GM19023 (cell line): ENCODE measurements around the gene PDE12.
A peak's percentile ranks its signal among the peaks of the same experiment; 100 is the strongest.
"Not testable (repeated sequence)": the region's sequence is repeated elsewhere in the genome, so short reads cannot be mapped to it uniquely, and the experiment has no call there.

Source experiments
- ATAC-seq: cut with Tn5 transposase; IDR thresholded peaks from one replicate; pipeline ENCODE4 v1.9.1; 2021; ENCODE audit warnings: mild to moderate bottlenecking, moderate library complexity; ENCODE audit not compliant: unreplicated experiment

PDE12 gene

DNA sequence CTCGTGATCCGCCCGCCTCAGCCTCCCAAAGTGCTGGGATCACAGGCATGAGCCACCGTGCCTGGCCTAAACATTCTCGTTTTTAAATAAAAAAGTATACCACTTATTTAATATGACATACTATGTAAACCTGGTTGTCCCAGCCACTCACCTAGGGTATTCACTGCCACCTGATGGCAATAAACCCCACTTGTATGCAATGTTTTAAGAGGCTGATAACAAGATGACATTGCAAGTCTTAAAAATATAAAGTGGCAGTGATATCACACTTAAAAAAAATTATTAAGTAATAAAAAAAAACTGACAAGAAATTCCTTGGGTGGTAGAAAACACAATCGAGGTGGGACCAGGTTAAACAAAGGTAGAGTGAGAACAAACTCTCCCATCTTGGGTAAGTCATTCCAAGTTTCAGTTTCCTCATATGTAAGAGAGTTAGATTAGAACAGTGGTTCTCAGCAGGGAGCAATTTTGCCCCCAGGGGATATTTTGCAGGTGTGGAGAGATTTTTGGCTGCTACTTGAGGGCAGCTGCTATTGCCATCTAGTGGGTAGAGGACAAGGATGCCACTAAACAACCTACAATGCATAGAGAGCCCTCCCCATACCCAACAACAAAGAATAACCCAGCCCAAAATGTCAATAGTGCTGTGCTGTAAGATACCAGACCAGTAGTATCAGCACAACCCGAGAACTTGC is 26.5 kb downstream of the PDE12 start:
- no peak for ATAC-seq

DNA sequence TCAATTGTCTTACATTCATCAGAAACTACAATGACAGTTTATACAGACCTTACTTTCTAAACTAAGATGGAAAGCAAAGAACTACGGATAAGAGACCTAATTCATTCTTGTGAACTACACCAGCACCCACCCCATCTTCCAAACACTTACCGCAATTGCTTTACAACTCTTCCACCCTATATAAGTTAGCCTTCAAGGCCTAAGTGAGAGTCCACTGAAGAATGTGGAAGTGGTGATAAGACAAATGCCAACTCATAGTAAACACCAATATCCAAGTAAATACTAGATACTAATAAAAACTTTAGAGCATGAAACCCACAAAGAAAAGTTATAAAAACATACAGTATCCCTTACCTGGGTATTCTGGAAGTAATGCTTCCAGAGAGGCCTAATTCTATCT is 27.5 kb downstream of the PDE12 start:
- no peak for ATAC-seq

DNA sequence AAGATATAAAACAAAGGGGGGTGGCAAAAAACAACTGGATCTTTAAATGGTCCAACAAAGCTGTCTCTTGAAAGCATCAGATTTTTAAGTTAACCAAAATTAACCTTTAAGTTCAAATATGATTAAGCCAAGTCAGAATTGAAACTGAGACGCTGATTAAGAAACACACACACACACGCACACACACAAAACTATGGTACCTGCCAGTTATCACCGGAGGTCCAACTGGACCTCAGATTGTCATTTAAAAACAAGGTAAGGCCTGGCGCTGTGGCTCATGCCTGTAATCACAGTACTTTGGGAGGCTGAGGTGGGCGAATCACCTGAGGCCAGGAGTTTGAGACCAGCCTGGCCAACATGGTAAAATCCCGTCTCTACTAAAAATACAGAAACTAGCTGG is 30.7 kb downstream of the PDE12 start:
- ATAC-seq = no peak

DNA sequence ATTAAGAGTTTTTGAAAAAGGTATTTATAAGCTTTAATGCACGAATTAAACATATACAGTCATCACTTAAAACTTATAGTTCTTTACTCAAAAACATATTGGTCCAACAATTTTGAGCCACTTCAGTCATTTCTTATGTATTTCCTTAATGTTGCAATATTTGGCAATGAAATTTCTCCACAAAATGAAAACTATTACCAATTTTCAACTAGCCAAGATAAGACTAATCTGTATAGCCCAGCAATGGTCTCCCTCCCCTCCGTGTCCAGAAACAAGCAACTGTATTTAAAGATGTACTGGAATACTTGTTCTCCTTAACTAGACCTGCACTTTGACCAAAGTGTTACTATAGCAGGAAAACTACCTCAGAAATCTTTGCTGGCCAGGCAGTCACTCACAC is 31.8 kb downstream of the PDE12 start:
- ATAC-seq = no peak

DNA sequence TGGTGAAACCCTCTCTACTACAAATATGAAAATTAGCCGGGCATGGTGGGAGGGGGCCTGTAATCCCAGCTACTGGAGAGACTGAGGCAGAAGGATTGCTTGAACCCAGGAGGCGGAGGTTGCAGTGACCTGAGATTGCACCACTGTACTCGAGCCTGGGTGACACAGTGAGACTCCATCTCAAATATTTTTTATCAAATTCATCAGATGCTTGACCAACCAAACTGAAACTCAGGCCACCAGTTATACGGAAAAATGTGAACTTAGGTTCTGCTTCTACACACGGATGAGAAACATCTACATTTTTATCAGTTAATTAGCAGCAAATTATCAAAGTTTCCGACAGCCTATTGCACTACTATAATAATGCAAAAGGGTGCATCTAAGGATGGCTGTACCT is 36.2 kb downstream of the PDE12 start:
- ATAC-seq = no peak

DNA sequence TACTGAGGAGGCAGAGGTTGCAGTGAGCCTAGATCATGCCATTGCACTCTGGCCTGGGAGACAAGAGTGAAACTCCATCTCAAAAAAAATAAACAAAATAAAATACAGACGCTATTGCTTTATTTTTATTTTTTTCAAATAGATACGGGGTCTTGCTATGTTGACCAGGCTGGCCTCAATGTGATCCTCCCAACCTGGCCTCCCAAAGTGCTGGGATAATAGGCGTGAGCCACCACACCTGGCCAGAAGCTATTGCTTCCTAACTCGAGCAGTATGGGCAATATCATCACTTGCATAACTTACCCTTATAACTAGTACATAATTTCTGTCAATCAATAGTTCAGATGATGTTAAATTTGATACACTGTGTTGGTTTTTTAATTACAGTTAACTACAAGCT is 38.1 kb downstream of the PDE12 start:
- no peak for ATAC-seq

DNA sequence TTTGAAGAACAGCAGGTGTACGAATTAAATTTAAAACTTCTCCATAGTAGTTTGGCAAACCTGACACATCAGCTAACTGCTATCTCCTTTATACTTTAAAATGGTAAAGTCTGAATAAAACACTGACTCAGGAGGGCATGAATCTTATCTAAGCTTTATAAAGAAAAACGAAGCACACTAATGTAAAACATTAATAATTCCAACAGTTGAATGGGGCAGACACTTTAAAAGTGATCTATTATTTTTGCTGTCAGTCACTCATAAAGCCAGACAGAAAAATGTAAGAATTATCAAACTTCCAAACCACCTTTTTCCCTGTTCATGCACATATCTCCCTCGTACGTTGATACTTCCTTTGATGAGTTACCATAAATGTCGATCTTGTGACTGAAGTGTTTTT is 38.5 kb downstream of the PDE12 start:
- no peak for ATAC-seq

DNA sequence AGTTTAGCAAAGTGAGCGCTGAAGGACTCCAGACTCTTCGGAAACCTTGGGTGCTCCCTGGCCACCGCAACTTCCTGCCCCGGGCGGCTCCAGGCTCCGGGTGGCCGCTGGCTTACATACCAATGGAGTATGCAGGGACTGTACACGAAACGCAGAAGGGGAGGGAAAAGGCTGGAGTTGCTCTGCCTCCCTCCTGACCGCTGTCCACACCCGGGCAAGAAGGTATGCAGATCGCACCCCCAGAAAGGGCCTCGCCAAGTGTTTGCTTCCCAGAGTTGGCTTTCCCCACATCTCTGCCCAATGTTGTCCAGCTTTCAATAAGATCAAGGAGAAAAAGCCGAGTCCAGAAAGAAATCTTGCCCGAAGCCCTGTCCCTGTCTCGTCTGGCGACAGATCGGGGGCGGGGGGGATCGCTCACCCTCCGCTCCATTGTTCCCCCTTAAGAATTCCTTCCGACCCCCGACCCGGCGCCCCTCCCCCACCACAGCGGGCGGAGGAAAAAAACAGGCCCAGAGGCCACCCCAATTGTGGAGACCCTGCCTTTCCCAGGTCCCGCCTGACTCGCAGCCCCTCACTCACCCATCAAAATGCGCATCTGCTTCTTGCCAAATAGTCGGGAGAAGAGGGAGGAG is 40.5 kb downstream of the PDE12 start:
- no peak for ATAC-seq

DNA sequence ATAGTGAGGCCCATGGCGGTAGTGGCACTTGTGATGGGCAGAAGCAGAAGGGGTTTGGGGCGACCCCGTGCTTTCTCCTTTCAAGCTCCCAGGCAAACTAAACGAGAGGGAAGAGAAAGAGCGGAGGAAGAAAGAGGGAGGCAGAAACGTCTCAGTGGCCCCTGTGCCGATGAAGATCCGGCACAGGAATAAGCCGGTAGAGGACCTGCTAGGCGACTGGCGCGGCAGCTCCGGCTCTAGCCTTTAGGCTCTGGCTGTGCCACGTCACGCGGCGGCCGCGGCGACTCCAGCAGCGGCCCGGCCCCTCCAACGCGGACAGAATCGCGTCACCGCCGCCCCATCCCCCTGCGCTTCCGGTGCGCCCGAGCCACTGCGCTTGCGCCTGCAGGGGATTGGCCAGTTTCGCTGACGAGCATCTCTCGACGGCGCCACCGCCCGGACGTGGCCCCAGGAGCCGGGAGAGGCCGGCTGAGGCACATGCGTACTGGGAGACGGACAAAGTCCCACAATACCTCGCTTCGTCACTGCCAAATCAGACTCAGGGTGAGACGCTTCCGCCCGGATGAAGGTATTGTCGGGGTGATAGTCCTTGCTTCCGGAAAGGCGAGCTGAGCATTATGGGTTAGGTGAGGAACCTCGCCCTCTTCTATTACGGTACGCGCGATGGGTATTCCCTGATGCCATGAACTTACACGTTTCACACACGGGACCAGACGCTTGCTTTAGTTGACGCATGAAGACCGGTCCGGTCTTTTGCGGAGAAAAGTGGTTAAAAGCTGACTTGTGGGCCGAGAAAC is 41.3 kb downstream of the PDE12 start, which contains the start of gene ARF4:
TSS of gene ARF4 (minus strand) at position 218 of the 797 bp plus-strand sequence. CDS start at position 14, 204 bp downstream.
- ATAC-seq = peak; percentile 94

DNA sequence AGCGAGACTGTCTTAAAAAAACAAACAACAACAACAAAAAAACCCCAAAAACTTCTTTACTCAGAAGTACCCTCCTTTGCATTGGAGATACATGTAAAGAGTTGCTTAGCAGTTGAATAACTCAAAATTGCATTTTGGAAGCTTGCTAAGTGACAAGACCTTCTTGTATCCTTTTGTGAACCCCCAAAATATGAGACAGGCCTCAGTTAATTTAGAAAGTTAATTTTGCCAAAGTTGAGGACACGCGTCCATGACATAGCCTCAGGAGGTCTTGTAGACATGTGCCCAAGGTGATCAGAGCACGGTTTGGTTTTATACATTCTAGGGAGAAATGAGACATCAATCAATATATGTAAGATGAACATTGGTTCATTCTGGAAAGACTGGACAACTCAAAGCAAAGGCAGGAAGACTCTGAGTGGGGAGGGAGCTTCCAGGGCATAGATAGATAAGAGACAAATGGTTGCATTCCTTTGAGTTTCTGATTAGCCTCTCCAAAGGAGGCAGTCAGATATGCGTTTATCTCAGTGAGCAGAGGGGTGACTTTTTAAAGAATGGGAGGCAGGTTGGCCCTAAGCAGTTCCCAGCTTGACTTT is 42.8 kb downstream of the PDE12 start:
- no peak for ATAC-seq

DNA sequence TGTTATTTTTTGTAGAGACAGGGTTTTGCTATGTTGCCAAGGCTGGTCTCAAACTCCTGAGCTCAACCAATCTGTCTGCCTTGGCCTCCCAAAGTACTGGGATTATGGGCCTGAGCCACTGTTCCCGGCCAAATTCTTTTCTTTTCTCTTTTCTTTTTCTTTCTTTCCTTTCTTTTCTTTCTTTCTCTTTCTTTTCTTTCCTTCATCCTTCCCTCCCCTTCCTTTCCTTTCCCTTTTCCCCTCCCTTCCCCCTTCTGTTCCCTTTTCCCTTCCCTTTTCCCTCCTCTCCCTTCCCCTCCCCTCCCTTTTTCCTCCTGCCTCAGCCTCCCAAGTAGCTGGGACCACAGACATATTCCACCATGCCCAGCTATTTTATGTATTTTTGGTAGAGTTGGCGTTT is 44.1 kb downstream of the PDE12 start:
- no peak for ATAC-seq

DNA sequence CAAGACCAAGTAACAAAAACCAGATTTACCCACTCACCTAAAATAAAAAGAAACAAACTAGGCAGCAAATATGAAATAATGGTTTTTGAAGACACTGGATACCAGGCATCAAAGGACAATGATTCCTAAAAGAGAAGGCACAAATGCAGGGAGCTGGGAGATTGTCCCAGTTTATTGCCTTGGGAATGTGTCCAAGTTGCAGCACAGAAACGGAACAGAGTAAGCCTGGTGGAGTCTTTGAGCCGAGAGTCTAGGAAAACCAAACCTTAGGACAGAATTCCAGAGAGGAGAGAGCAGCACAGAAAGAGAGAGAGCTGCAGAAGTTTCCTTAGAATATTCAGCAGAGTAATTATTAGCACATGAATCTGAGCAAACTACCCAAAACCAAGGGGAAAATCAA is 48.9 kb downstream of the PDE12 start:
- ATAC-seq = no peak

DNA sequence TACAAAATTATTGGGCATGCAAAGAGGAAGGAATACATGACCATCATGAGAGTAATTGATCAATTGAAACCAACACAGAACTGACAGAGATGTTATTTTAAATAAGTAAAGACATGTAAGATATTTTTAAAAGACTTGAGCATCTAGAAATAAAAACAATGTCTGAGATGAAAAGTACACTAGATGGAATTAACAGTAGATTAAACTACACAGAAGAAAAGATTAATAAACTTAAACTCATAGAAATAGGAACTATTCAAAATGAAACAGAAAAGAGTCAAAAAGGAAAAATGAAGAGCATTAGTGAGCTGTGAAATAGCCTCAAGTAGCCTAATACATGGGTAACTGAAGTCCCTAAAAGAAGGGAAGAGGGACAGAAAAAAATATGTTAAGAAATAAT is 49.6 kb downstream of the PDE12 start:
- no peak for ATAC-seq

DNA sequence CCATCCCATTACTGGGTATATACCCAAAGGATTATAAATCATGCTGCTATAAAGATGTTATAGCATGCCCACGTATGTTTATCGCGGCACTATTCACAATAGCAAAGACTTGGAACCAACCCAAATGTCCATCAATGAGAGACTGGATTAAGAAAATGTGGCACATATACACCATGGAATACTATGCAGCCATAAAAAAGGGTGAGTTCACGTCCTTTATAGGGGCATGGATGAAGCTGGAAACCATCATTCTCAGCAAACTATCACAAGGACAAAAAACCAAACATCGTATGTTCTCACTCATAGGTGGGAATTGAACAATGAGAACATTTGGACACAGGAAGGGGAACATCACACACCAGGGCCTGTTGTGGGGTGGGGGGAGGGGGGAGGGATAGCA is 55.8 kb downstream of the PDE12 start:
- ATAC-seq = not testable (repeated sequence)

DNA sequence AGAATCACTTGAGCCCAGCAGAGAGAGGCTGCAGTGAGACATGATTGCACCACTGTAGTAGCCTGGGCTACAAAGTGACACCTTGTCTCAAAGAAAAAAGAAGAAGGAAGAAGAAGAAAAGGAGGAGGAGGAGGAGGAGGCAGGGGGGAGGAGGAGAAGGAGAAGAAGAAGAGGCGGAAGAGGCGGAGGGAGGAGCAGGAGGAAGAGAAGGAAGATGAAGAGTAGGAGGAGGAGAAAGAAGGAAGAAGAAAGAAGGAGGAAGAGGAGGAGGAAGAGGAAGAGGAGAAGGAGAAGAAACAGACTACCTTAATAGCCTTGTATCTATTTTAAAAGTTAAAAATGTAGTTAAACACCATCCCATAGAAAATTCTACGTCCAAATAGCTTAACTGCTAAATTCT is 60.2 kb downstream of the PDE12 start:
- no peak for ATAC-seq
